ENCODE measurements around the gene C10orf90. TPM values are rescaled to one million over a fixed set of nuclear protein-coding genes. Genes with fewer than 3 reads are reported as not detected.

Gene C10orf90
- polyA plus RNA-seq, 4 donors, result 0.52 to 0.97 (median 0.72) TPM

DNA sequence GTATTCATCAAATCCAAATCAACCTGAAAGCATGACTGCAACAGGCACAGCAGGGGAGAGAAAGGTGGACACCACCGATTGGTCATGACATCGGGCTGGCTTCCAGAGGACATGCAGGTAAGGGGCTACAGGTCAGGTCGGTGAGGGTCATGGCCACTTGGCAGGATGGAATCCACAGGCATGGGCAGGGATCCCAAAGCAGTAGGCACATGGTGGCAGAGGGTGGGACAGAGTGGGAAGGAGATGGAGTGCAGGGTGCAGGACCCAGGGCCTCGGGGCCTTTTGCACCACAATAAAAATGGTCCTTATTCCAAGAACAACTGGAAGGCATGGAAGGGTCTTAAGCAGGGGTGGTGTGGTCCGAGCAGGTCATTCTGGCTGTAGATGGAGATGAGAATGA is 33.0 kb downstream of the C10orf90 start:
- no peak for DNase-seq (ENCODE audit: low read depth in 4 of 4, low spot score in 3 of 4)

DNA sequence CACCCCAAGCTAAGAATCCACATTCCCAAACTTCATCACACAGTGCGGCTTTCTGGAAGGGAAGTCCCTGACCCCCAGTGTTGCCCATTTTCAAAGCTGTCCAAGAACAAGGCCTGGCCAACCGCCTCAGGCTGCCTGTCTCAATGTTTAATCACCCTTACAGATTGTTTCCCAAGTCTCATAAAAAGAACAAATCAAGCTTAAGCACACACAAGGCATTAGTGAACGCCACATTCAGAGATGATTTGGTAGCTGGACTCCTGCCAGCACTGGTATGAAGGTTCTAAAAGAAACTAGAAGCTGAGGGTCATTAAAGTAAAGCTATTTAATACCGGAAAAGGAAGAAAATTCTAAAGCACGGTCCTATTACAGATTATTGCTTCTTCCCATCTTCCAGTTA is 35.6 kb downstream of the C10orf90 start:
- DNase-seq (ENCODE audit: low read depth in 4 of 4, low spot score in 3 of 4), result peak in 1 of 4 donors; percentile 11

DNA sequence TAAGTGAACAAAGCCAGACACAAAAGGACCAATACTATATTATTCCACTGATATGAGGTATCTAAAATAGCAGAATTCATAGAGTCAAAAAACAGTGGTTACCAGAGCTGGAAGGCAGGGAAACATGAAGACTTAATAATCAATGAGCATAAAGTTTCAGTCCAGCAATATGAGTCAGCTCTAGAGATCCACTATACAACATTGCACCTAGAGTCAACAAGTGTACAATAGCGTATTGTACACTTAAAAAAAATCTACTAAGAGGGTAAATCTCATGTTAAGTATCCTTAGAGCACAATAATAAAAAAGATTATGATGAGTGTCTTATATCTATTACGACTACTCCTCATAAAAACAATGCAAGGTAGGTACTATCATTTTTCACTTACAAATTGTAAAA is 36.1 kb downstream of the C10orf90 start:
- DNase-seq (ENCODE audit: low read depth in 4 of 4, low spot score in 3 of 4), result no peak

DNA sequence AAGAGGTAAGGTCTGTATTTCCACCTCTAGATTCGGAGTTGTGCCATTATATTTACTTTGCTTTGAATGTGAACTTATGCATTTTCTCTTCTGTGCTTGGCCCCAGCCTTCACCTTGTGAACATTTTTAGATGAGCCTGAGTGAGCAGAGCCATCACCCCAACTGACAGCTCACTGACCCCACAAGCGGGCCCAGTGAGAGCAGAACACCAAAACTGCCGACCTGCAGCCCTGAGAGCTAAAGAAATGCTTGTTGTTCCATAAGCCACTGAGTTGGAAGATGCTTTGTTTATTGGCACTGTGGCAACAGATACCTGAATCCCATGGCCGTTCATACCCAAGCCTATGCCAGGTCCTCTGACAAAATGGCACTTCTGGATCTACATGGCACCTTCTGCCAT is 37.8 kb downstream of the C10orf90 start:
- DNase-seq (ENCODE audit: low read depth in 4 of 4, low spot score in 3 of 4), result no peak

DNA sequence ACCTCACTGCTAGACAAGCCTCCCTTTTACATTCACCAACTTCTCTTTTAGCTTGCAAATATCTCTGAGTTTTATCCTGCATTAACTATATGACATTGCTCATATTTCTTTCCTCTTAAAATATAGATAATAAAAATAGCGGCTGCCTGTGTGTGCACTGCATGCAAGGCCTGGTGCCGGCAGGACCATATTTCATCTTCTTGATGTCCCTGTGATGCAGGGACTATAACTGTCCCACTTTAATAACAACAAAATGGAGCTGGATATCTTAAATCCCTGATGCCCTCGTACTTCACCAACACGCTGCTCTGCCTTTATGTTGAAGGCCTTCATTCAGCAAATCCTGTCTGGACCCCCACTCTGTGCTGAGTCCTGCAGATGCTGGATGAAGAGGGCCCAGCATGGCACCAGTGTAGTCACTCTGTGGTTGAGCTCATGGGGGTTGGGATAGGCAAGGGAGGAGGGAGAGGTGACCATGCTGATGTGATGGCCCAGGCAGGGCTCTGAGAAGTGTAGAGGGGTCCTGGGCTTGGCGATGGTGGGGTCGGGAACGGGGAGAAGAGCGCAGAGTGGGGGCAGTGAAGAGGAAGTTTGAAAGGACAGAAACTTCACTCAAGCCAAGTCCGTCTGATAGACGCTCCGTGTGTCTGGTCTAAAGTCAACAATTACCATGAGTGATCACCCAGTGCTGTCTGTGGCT is 40.4 kb downstream of the C10orf90 start:
- no peak for DNase-seq (ENCODE audit: low read depth in 4 of 4, low spot score in 3 of 4)

DNA sequence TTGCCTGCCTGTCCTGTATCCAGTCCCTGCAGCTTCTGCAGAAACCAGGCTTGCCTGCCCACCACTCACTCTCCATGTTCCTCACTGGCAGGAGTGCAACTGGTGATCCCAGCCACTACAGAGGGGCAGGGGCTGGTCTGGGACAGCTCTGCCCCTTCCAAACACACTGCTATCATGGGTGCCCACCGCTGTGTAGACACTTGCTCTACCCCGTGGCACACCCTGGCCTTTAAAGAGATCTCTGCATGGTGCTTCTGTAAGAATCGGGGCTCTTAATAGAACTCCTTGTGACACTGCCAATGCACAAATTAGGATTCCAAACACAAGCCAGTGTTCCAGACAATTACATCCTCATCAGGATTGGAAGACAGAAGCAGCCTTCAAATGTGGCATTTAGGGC is 41.7 kb downstream of the C10orf90 start:
- DNase-seq (ENCODE audit: low read depth in 4 of 4, low spot score in 3 of 4), result no peak

DNA sequence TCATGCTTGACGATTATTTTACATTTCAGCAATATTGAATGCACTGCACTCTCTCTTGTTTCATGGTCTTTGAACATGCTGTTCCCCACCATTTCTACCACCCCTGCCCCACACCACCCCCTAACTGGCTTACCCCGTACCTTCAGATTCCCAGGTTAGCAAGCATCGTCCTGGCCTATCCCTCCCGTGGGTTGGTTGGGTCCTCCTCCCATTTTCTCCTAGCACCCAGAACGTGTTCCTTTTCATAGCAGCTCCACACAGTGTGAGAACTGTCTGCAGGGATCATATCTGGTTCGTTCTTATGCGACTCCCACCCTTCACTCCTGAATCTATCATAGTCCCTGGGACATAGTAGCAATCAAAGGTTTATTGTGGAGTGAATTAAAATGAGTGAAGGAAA is 48.6 kb downstream of the C10orf90 start:
- no peak for DNase-seq (ENCODE audit: low read depth in 4 of 4, low spot score in 3 of 4)

DNA sequence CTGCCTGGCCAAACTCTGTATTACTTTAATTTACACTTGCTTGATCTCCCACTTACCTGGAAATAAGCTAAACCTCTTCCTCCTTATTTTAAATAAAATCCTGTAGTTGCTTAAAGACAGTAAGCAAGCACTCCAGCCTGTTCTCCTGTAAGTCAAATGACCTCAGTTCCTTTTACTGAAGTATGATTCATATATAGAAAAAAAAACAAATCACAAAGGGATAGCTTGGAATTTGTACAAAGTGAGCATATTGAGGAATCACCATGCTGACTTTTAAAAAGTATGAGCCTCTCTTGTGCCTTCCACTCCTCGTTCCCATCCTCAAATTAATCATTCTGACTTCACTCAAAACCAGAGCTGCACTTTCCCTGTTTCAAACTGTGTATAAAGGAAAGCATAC is 52.0 kb downstream of the C10orf90 start:
- DNase-seq (ENCODE audit: low read depth in 4 of 4, low spot score in 3 of 4), result no peak

DNA sequence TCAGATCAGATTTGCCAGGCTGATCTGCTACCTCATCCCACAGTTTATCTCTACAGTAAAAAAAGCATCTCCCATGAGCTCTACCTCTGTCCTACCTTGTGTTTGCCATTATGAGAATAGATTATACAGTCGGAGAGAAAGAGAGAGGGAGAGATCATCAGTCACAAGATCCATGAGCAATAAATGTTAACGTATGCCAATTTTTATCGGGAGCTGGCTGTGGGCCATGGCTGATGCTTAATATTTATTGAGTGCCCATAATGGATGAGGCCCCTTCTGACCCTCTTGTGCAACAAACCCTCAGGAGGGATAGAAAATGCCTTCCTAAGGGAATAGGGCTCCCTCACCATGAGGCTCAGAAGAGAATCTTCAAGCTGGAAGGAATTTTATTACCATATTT is 52.8 kb downstream of the C10orf90 start:
- no peak for DNase-seq (ENCODE audit: low read depth in 4 of 4, low spot score in 3 of 4)

DNA sequence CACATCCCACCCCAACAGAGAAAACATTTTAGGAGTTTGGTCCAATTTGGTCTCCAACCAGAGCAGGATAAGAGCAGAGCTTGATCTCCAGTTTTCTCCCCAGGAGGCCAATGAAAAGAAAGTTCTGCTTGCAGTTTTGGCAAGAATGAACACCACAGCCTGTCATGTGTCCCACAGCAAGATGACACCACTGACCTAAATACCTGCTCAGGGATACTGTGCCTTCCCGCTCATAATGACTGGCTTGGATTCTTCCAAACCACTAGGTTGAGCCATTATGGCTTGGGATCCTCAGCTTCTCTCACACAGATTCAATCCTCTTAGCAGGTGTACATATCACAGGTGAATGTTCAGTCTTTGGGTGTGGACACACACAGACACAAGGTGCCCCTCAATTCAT is 53.3 kb downstream of the C10orf90 start:
- DNase-seq (ENCODE audit: low read depth in 4 of 4, low spot score in 3 of 4), result no peak

DNA sequence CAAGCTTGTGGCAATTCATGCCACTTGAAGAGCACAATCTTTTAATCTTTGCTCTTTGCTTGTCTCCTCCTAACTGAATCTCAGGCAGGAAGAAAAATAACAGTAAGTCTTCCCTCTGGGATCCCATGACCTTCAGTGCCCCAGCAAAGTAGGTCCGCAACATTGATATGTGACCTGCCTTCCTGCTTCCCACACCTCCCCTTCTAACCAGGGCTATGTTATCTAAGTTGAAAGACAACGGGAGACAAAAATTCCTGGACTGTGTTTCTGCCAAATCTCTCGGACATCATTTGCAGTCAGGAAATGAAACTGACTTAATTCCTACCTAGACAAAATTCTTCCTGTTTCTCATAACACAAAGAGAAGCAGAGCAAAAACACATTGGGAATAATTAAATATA is 53.8 kb downstream of the C10orf90 start:
- no peak for DNase-seq (ENCODE audit: low read depth in 4 of 4, low spot score in 3 of 4)

DNA sequence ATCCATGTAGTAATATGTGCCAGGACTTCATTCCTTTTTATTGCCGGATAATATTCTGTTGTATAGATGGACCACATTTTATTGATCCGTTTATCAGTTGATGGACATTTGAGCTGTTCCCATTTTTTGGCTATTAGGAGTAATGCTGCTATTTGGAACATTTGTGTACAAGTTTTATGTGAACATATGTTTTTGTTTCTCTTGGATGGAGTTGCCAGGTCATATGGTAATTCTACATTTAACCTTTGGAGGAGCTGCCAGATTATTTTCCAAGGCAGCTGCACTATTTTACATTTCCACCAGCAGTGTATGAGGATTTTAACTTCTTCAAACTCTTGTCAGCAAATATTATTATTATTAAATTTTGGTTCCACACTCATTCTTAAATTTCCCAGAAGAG is 59.2 kb downstream of the C10orf90 start:
- peak in 3 of 4 donors; percentile 16 to 44 (median 22) for DNase-seq (ENCODE audit: low read depth in 4 of 4, low spot score in 3 of 4)

DNA sequence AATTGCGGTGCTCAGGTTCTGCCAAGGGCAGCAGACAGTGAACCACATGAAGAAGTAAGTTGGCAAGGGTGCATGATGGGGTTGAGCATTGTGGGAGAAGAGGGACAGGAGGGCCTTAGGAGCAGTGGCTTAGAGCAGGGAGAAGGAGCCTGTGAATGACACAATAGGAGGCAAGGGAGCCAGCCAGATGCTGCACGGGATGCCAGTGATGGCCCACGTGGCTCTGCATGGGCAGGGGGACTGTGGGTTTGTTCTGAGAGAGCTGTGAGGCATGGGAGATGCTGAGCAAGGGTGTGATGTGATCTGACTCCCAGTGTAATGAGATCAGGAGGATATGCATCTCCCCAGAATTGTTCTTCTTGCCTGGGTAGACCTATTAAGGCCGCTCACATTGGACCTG is 60.9 kb downstream of the C10orf90 start:
- no peak for DNase-seq (ENCODE audit: low read depth in 4 of 4, low spot score in 3 of 4)

DNA sequence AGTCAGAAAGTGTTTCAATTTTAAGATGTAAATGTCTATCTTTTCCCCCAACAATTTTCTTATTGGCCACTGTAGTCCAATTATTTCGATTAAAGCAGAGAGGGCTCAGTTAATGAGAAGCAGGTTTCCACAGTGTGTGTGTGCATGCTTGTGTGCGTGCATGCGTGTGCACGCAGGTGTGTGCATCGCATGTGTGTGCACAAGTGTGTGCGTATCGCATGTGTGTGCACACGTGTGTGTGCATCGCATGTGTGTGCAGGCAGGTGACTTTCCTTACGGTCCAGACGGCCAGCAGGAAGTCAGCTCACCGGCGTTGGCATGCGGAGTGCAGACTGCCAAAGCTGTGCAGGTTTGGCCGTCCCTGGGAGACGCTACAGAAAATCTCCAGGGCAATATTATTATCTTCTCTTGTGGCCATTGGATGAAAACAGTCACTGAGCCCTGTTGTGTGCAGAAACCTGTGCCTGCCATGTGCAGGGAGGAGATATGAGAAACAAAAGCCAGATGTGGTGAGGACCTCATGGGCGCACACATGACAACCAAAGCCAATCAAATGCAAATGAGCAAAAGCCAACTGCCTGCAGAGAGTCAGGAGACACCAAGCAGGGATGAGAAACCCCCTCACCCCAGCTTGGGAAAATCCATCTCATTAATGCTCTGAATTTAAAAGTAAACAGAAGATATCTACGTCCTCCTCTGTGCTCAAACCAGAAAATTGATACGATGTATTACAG is 70.4 kb downstream of the C10orf90 start:
- no peak for DNase-seq (ENCODE audit: low read depth in 4 of 4, low spot score in 3 of 4)

DNA sequence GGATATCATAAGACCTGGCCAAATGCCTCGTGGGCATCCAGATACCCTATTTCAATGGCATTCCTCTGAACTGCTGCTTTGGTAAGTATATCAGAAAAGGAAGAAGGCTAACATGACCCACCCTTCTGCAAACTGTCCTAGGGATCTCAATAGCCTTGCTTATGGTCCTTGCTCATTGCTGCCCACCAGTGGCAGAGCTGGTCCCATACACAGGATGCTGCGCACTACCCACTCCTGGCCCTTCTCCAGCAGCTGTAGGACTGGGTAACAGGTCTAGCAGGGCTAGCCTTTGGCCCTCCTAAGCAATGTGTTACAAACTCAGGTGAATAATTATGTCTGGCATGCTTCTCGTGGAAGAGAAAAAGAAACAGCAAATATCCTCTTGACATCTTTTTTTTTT is 72.5 kb downstream of the C10orf90 start:
- no peak for DNase-seq (ENCODE audit: low read depth in 4 of 4, low spot score in 3 of 4)

DNA sequence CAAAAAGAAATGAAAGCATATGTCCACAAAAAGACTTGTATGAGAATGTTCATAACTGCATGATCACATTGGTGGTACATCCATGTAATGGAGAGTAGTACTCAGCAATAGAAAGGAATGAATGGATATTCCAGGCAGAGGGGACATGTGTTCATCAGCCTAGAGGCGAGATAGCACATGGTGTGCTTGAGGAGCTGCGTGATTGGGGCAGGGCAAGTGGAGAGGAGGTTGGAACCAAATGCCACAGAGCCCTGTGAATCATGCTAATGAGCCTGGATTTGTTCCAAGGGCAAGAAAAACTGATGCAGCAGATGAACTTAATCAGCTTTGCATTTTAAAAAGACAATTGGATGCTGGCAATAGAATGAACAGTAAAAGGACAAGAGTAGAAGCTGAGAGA is 73.3 kb downstream of the C10orf90 start:
- no peak for DNase-seq (ENCODE audit: low read depth in 4 of 4, low spot score in 3 of 4)

DNA sequence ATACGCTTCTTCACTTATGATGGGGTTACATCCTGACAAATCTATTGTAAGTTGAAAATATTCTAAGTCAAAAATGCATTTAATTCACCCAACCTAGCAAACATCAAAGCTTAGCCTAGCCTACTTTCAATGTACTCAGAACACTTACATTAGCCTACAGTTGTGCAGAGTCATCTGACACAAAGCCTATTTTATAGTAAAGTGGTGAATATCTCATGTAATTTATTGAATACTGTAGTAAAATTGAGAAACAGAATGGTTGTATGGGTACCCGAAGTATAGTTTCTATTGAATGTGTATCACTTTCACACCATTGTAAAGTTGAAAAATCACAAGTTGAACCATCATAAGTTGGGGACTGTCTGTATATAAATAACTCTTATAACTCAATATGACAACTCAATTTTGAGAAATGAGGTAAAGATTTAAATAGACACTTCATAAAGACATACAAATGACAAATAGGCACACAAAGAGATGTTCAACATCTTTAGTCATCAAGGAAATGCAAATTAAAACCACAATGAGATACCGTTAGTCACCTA is 73.9 kb downstream of the C10orf90 start:
- no peak for DNase-seq (ENCODE audit: low read depth in 4 of 4, low spot score in 3 of 4)

DNA sequence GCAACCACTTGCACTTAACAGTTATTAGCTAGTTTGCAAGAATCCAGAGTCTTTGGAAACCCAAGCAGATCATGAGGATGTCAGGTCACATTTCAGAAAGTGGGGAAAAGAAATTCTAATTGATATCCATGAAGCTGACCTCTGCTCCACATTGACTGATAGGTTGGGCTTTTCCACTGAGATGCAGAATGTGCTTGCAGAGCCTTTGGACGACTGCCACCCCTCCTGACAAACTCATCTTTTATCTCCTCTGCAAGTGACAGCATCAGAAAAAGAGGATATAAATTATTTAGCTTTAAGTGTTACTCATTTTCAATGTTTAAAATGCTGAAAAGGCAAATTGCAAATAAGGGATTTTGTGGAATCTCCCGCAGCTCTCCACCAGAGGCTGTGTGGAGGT is 75.3 kb downstream of the C10orf90 start:
- DNase-seq (ENCODE audit: low read depth in 4 of 4, low spot score in 3 of 4), result no peak

DNA sequence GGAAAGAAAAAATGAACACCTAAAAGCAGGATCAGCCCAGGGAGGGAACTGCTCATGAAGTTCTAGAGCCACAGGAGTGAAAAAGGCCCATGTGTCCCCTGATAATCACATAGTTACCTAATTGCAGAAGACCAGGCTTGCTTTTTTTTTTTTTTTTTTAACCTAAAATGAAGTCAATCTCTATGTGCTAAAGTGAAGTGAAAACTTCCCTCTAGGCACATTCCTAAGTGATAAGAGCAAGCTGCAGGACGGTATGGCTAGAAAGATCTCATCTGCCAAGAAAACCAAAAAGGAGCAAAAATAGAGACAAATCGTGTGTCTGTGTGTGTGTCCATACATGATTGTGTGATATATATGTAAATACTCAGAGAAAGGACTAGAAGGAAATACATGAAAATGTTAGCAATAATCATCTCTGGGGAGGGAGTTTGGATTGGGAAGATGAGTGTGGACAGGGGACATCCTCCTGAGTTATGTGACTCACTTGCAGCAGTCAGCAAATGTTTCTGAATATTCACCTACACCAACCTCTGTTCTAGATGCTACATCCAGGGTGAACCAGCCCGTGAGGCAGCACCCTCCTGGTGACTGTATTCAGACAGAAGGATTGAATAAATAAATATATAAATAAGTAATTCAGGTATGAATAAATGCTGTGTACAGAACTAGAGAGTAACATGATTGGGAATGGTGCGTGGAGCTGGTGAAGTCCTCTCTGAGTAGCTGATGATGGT is 76.4 kb downstream of the C10orf90 start:
- DNase-seq (ENCODE audit: low read depth in 4 of 4, low spot score in 3 of 4), result no peak

DNA sequence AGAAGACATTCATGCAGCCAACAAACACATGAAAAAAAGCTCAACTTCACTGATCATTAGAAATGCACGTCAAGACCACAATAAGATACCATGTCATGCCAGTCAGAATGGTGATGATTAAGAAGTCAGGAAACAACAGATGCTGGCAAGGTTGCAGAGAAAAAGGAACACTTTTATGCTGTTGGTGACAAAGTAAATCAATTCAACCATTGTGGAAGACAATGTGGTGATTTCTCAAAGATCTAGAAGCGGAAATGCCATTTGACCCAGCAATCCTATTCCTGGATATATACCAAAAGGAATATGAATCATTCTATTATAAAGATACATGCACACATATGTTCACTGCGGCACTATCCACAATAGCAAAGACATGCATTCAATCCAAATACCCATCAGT is 77.6 kb downstream of the C10orf90 start:
- no peak for DNase-seq (ENCODE audit: low read depth in 4 of 4, low spot score in 3 of 4)

DNA sequence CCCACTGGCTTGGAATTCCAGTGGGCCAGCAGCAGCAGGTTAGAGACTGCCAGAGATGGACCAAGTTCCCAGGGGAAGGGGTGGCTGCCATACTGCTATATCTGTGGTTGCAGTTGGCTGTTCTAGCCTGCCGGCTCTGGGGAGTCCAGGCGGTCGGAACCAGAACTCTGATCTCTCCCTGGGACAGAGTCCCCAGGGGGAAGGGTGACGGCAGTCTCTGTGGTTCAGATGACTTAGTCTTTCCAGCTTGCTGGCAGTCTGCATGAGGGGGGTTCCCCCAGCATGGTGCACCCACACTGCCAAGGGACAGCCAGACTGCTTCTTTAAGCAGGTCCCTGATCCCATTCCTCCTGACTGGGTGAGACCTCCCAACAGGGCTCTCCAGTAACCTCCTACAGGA is 82.5 kb downstream of the C10orf90 start:
- no peak for DNase-seq (ENCODE audit: low read depth in 4 of 4, low spot score in 3 of 4)
